Activated CD4-positive, alpha-beta T cell treated with anti-CD3 and anti-CD28 coated beads, Interleukin-2, amount 50 U/mL, for 48 hours (primary cell): ENCODE data around the gene SMG6.
"Not testable (repeated sequence)": the region's sequence is repeated elsewhere in the genome, so short reads cannot be mapped to it uniquely, and the experiment has no call there.

Source experiments
- DNase-seq, 2 experiments: peaks; one replicate each; pipeline ENCODE4 v3.0.0-alpha.2; 2020

The SMG6 gene

DNA sequence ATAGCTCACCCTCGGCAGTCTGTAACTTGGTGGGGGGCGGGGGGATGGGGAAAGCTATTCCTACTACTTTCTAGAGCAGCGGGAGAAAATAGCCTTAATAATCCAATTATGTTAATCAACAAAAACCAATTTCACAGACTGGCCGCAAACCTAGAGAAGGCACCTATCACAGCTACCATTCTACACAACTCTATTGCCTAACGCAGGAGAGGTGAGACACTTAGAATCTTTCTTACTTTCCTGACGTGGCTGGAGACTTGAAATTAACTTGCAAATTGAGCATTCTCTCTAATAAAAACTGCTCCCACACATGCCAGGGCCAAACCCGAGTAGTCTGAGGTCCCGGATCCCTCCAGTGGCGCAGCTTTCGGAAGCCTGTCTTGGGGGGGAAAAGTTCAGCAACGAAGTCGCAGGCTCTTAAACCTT lies 794 bp downstream of the SMG6 start:
- DNase-seq: no peak

DNA sequence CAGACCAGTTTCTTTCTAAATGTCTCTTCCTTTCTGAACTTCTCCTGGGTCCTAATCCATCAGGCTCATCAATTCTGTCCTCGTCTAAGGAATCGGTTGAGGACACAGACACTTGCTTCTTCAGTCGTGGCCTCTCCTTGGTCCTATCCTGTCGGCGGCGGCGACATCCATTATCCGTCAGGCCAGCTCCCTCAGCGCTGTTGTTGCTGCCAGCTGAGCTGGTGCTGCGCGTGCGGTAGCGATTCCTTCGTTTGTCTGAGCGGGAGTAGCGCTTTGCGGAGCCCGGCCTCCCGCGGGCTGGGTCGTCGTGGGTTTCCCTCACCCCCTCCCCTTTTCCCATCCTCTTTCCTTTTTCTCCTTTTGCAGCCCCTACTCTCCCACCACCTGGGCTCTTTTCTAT lies 3.8 kb downstream of the SMG6 start:
- DNase-seq: no peak

- no peak for DNase-seq
Observed at GRCh38 chr17:2299136-2299535, 4.4 kb downstream of the SMG6 start.

GRCh38 chr17:2297023-2297422 lies 6.6 kb downstream of the SMG6 start:
- DNase-seq: no peak

GRCh38 chr17:2295575-2295974 lies 8.0 kb downstream of the SMG6 start:
- no peak for DNase-seq

DNA sequence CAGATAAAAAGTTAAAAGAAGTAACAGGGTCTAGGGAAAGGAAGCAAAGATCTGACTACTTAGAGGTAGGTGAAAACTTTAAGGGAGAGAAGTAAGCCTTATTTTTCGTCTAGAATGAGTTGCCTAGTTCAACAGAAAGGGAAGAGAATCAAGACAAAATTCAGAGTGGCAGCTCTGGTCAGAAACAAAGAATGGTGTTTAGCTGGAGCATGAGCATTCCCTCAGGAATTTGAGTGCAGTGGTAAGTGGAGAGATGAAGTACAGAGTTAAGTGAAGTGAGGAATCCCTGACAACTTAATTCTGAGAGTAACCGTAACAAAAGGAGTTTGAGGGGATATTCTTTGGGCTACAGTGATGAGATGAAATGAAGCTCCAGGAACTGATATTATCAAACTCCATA lies 11.5 kb downstream of the SMG6 start:
- DNase-seq: no peak

DNA sequence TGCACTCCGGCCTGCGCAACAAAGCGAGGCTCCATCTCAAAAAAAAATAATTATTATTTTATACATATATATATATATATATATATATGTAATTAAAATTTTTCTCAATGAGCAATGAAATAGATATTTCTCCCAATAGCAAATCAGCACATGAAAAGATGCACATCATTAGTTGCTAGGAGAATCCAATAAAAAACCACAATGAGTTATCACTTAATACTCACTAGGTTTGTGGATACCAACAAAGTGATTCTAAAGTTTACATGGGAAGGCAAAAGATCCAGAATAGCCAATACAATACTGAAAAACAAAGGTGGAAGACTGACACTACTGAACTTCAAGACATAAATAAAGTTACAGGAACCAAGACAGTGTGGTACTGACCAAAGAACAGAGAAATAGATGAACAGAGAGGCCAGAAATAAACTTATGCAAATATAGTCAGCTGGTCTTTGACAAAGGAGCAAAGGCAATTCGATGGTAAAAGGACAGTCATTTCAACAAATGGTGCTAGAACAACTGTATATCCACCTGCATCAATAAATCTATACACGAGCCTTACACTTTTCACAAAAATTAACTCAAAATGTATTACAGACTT lies 13.6 kb downstream of the SMG6 start:
- DNase-seq: no peak

DNA sequence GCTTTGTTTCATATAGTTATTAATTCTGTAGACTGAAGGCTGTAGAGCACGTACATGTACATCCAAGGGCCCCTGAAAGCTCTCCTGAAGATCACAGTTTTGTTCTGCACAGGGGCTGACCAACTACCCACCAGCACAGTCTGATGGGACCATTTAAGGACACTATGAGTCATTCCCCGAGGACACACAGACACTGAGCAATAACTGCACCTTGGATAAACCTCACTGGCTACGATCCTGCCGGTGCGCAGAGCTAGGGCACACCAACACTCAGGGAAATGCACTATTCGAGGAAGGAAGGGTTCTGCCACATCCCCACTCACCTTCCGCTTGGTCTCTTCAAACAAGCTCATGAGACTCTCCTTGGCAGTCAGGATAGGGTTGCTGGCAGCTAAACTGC lies 20.3 kb downstream of the SMG6 start:
- DNase-seq: no peak

- no peak for DNase-seq
Observed at GRCh38 chr17:2282297-2282873, 21.2 kb downstream of the SMG6 start.

GRCh38 chr17:2279707-2280106 lies 23.9 kb downstream of the SMG6 start:
- no peak for DNase-seq

DNA sequence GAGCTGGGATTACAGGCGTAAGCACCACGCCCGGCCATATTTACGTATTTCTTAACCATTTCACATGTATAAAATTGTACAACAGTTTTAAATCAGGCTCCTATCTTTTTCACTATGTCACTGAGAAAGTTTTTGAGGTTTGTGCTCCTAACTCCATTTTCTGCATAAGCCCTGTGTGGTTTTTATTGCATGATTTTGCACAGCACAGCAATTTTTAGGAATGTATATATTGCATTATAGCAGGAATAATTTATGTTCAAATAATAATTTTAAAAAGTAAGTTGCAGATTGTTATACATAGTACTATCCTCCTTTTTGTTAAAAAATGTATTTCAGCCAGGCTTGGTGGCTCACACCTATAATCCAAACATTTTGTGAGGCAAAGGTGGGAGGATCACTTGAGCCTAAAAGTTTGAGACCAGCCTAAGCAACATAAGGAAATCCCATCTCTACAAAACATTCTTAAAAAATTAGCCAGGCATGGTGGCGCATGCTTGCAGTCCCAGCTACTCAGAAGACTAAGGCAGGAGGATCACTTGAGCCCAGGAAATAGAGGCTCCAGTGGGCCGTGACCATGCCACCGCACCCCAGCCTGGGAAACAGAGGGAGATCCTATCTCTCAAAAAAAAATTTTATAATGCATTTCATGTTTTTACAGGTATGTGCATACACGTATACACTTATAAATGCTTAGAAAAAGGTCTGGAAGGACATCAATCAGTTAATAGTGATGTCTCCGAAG lies 26.0 kb downstream of the SMG6 start:
- no peak for DNase-seq

GRCh38 chr17:2275722-2276121 lies 27.9 kb downstream of the SMG6 start:
- DNase-seq: no peak

DNA sequence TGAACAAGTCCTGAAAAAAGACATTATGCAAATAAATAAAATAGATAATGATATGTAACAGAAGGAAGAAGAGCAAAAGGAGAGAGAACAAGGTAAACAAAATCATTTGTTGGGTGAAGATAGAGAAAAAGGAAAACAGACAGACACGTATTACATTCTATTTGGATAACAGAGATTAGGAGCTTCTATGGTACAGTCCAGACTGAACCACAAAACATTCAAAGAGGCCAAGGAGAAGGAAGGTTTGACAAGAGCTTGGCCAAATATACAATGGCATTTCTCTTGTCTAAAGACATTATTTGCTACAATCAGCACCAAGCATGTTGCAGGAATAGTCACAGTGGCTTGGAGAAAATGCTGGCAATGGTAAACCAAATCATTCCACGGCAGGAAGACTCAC lies 29.2 kb downstream of the SMG6 start:
- no peak for DNase-seq

- DNase-seq: no peak
Observed at GRCh38 chr17:2271985-2272702, 31.4 kb downstream of the SMG6 start.

DNA sequence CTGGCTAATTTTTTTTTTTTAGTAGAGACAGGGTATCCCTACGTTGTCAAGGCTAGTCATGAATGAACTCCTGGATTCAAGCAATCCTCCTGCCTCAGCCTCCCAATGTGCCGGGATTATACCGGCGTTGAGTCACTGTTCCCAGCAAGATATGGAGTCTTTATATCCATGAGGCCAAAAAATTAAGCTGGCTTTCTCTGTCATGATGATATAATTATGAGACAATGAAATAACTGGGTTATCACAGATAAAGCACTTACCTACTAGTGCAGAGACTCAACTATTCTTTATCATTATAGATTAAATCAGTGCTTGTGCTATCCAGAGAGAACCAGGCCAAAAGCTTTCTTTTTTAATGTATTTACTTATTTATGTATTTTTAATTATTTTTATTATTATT lies 36.2 kb downstream of the SMG6 start:
- no peak for DNase-seq

GRCh38 chr17:2266865-2267228 lies 36.7 kb downstream of the SMG6 start:
- no peak for DNase-seq

DNA sequence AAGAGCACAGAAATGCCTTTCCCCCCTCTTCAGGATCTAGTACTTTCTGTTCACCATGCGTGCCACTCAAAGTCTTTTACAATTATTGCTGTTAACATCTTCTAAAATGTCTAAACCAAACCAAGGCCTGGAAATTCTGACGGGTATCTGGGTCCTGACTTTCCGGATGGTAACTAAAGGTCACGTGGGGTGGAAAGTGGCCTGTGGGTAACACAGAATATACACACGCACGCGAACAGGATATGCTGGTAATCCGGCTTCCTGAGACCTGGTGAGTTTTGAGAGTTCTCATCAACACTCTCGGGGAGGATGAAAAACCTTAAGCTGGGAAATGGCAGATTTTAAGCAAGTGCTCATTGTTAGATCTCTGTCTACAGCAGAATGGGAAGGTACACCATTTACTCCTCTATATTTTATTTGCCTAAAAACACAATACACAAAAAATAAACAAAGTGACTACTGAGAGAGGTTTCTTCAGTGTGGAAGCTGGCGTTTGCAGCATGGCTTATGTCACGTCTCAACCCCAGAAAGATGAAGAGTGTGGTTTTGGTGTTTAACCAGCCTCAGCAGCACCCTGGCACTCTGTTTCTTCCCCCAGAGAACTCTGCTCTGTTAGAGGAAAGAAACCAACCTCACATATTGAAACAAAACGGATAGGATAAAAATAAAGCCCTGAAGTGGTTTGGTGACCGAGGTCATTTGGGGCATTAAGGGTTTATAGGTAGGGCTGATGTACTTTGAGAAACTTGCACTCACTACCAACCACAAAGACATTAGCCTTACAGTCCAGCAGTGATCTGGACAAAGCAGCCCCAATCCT lies 37.3 kb downstream of the SMG6 start:
- DNase-seq: peak; percentile 80 to 87

- DNase-seq: not testable (repeated sequence)
Observed at GRCh38 chr17:2265166-2265565, 38.4 kb downstream of the SMG6 start.

- DNase-seq: no peak
Observed at GRCh38 chr17:2264067-2264860, 39.3 kb downstream of the SMG6 start.

GRCh38 chr17:2263183-2264066 lies 40.2 kb downstream of the SMG6 start:
- DNase-seq: no peak

- no peak for DNase-seq
Observed at GRCh38 chr17:2262135-2262587, 41.4 kb downstream of the SMG6 start.
